GM19468 (cell line): ENCODE data around the gene CYSTM1.
"Not testable (repeated sequence)": the region's sequence is repeated elsewhere in the genome, so short reads cannot be mapped to it uniquely, and the experiment has no call there.

Experiments
- ATAC-seq: cut with Tn5 transposase; IDR thresholded peaks from one replicate; pipeline ENCODE4 v1.9.1; 2021; ENCODE audit warnings: mild to moderate bottlenecking, moderate library complexity, moderate number of reproducible peaks; ENCODE audit not compliant: unreplicated experiment; ENCODE audit errors: extremely low read depth

Gene CYSTM1

DNA sequence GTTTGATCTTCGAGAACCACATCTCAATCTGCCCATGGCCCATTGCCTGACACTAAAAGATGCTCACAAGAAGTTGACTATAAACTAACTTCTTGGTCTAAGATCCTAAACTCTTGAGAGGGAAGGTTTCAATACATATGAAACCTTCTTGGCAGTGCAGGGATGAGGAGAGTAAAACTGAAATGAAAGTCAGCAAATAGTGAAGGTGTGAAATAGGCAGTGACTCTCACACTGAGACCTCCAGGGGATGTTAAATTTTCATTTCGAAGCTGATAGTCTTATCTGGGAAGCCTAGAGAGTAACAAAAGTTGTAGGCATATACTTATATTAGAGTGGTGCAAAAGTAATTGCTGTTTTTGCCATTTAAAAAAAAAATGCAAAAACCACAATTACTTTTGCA lies 974 bp upstream of the CYSTM1 start:
- no peak for ATAC-seq

DNA sequence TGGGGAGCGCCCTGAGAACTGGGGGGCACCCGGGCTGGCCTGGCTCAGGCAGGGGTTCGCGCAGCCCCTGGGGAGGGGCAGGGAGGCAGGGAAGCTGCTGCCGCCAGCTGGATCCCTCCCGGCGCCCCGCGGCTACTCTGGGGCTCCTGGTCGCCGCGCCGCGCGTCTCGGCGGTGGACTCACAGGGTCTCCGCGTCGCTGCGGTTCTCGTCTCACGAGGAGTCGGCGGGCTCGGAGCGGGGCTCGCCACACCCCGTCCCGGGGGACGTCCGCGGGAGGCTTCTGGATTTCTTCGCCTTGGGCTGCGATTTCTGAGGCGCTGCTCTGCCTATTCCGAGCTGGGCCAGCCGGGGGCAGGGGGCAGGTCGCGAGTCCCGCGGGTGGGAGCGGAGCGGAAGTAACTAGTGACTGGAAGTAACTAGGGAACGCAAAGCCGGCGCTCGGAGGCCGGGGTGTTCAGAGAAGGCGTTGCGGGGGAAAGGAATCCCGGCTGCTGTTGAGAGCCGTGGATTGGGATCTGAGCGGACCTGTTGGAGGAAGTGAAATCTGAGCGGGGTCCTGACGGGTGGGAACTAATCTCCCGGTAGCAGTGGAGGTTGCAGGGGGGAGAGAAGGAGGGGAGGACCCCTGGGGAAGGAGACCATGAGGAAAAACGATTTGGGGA lies 511 bp downstream of the CYSTM1 start:
- ATAC-seq, result peak; percentile 15

DNA sequence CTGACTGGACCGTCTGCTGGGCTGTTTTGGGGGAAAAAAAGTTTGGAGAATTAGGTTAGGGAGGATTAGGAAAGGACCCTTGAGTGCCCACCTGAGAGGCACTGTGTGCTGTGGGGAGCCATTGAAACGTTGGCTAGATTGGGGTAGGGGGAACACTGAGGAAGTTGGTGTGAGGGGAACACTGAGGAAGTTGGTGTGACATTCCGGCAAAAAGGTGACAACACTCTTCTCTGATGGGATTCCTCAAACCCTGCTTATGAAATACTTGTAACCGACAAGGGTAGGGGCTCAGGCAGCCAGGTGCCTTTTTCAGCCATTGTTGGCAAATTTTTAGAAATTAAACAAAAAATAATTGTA lies 1.0 kb downstream of the CYSTM1 start:
- no peak for ATAC-seq

DNA sequence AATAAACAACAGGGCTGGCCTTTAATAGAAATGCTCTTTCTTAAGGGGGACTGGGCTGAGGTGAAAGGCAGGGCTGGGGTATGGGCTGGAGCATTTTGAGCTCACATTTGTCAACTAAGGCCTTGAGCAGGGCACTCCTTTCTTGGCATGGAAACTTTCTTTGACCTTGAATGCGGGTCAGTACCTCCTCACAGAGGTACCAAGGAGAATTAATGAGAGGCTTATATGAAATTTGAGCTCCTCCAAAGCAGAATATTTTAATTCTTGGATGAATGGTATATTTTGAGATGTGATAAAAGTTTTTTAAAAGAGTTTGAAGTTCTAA lies 3.1 kb downstream of the CYSTM1 start:
- ATAC-seq, result no peak

DNA sequence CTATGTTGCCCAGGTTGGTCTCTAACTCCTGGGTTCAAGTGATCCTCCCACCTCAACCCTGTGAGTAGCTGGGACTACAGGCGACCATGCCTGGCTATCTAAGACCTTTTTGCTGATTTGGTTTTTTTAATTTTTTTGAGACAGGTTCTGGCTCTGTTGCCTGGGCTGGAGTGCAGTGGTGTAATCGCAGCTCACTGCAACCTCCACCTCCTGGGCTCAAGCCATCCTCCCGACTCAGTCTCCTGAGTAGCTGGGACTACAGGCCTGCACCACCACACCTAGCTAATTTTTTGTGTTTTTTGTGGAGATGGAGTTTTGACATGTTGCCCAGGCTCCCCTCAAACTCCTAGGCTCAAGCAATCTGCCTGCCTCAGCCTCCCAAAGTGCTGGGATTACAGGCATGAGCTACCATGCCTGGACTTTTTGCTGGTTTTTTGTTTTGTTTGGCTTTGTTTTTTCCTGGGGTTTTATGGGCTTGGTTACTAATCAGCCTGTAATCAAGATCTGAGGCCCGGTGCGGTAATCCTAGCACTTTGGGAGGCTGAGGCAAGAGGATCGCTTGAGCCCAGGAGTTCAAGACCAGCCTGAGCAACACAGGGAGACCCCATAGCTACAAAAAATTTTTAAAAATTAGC lies 3.6 kb downstream of the CYSTM1 start:
- no peak for ATAC-seq

DNA sequence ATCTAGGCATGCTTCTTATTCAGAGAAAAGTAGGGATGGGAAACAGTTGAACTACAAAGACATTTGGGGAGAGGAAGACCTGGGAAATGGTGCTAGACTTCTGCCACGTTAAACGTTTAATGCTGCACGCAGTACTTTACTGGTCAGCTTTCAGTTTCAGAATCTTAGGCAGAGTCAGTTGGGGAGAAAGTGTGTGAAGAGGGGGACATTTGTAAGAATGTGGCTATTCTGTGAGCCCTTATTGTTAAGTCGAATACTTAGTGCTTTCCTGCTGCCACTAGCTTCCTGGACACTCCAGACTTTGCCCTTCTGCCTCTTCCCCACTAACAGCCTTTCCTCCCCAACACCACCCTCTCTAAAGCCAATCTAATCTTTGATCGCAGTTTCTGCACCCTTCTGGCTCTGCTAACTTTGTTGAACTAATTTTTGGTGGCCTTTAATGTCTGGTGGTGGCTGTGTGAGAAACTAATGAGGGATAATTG lies 6.1 kb downstream of the CYSTM1 start:
- ATAC-seq, result no peak

DNA sequence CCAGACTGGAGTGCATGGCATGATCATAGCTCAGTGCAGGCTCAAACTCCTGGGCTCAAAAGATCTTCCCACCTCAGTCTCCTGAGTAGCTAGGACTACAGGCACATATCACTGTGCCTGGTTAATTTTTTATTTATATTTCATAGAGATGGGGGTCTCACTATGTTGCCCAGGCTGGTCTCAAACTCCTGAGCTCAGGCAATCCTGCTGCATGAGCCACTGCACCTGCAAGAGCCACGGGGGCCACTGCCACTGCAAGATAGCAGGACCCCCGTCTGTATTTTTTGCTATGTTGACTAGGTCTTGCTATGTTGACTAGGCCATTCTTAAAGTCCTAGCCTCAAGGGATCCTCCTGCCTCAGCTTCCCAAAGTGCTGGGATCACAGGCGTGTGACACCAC lies 6.5 kb downstream of the CYSTM1 start:
- no peak for ATAC-seq

DNA sequence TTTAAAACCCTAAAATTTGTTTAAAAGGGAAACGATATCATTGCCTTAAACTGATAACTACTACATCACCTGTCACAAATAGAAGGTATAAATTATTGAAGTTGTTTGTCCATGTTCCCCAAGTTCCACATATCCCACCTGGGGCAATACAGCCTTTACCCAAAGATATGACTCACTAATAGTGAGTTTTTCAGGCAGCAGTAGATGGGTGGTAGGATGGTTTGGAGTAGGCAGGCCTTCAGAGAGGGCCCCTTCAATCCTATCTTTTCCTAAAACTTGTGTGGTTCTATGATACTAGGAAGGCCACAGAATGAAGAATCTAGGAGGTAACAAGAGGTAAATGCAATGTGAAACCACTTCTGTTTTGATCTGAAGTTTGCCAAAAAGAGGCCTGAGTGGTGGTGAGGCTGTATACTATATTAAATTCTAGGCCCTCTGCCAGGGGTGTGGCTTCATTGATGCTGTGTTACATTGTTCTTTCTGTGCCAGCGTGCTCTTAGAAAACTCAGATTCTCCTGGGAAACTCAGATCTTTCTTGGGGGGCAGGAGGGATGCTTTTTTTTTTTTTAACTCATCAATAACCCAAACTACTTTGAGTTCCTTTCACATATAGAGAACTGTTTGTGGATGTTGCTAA lies 7.2 kb downstream of the CYSTM1 start:
- no peak for ATAC-seq

DNA sequence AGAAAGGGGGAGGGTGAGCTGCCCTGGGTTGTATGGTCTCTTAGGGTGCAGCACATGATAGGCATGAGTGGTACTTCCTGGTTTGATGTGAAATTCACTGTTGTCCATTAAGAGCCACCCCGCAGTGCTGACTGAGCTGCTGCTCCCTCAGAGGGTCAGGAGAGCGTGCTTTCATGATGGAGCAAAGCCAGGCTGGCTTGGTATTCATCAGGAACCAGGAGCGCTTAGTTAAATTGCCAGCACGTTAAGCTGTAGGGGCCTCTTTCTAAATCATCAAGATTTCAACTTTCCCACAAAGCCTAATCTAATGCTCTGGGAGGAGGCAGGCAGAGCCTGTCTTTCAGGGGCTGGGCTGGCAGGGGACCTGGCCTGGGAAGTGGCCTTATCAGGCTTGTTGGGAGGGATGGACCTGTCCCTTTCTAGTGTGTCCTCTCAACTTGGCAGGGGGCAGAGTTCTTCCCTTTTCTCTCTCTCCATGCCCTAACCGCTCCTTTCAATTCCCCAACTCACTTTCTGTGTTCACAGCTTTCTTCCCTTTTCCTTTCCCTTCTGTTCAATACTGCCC lies 7.9 kb downstream of the CYSTM1 start:
- ATAC-seq, result no peak

DNA sequence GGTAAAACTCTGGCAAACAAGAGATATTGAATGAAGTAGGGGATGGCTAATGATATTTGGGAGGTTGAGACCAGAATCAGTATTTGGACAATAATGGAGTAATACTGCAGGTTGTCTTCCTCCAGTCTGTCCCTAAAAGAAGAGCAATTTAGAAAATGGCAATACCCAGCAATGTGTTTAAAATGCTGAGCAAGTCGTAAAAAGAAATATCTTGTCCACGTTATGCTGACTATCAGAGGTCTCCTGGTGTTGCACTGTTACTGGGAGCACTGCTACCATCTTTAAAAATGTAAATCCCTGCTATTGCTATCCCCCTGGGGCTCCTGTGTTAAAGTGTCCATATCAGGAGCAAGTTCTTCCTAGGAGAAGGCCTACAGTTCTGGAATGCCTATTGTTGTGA lies 10.4 kb downstream of the CYSTM1 start:
- no peak for ATAC-seq

DNA sequence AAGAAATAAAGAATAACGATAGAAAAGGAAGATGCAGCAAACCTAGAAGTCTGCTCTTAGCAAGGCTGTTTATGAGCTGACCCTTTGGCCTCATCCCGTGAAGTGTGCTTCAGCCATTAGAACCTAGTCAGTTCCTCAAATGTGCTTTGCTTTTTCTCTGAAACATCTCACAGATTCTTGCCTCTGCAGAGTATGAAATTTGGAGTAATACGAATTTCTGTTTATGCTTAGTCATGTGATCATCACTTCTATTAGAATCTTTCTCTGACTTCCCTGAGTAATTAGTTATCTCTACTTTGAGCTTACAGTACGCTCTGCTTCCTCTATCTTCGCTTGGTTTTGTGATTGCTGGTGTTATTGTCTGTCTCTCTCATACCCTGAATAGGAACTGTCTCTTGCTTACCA lies 11.3 kb downstream of the CYSTM1 start:
- ATAC-seq, result no peak

DNA sequence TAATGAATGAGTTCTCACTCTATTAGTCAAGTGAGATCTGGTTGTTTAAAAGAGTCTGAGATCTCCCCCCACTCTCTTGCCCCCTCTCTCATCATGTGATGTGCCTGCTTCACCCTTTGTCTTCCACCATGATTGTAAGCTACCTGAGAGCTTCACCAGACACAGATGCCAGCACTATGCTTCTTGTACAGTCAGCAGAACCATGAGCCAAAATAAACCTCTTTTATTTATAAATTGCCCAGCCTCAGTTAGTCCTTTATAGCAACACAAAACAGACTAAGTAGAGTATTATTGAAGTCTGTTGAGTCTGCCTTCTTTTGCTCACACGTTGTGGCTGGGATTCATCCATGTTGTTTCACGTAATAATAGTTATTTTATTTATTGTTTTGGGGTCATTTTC lies 14.3 kb downstream of the CYSTM1 start:
- no peak for ATAC-seq

DNA sequence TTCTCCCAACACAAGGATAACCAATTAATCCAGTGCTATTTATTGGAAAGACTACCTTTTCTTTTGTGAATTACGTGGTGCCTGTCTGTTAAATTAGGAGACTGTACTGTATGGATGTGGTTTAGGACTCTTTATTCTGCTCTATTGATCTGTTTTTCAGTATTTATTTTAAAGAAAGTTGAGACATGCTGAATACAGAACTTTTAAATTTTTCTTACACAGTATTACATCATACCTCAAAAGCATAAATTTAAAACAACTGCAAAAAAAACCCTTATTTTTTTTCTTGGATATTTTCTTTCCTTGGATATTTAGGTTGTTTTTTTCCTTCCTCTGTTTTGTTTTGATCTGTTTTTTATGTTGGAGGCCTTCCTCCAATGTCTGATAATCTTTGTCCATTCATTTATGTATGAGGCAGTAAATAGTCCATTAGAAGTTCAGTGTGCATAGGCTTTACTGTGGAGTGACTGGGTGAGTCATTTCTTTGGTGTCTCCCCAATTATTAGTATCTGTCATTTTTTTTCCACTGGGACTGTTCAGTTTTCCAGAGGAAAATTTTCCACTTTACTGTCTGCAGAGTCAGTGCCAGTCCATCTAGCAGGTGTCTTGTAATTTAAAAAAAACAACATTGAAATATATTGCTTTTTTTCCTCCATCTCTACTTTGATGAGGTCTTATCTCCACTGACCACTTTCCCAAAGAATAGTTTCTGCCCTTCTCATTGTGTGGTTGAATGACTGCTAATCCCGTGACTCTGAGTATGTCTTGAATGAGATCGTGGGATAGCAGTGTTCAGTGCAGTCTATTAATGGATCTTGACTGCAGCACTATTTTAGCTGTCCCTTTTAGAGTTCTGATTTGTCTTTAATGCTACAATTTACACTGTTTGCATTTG lies 15.2 kb downstream of the CYSTM1 start:
- no peak for ATAC-seq

DNA sequence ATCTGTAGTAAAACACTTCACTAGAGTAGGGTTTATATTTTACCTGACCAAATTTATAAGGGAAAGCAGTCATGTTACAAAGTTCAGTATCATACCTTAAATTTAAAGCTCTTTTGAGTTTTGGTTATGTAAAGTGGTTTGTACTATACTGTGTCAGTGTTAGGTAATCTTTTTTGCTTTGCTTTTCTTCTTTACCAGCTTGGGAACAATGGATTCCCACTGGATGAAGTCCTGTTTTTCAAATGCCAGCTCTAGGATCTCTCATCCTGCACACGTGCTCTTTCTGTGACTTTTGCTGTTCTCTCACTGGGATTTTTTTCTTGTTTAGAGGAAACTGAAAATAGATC lies 15.9 kb downstream of the CYSTM1 start:
- ATAC-seq, result no peak

DNA sequence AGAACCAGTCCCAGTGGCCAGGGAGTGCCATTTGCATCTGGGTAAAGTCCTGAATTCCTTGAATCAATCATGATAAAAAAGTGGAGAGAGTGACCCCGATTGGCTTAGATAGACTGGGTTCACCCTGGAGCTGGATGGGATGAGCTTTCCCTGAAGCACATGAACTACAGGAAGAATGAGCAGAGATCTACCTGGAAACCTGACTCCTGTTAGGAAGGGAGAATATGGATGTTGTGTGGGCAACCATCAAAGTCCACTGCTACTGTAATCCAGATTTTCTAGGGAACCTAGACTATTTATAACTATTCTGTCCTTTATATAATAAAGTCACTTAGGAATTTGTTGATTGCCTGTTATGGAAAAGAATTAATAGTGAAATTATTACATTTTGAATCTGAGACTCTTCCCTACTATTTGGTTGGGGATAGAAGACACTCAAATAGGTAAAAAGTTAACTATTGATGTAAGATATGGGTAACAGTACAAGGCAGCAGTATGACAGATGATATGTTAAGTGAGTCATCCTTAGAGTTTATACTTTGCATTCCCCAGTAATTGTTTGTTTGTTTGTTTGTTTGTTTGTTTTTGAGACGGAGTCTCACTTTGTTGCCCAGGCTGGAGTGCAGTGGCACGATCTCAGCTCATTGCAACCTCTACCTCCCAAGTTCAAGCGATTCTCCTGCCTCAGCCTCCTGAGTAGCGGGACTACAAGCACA lies 17.9 kb downstream of the CYSTM1 start:
- ATAC-seq, result no peak

DNA sequence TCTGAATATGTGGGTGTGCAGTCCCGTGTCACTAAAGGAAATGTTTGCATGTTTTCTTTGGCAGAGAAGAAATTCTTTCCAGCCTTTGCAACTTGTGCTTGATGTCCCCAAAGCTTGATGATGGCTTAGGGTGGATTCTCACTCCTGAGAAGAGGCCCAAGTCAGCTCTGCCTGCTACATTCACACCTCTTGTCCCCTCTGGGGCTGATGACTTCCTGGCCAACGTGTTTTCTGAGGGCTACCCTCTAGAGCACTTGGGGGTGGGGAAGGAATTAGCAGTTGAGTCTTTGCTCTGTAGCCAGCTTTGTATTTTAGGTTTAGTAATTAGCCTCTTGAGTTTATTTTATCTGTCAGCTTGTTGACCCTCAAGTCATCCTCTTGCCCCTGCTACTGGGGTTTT lies 19.7 kb downstream of the CYSTM1 start:
- ATAC-seq, result no peak

DNA sequence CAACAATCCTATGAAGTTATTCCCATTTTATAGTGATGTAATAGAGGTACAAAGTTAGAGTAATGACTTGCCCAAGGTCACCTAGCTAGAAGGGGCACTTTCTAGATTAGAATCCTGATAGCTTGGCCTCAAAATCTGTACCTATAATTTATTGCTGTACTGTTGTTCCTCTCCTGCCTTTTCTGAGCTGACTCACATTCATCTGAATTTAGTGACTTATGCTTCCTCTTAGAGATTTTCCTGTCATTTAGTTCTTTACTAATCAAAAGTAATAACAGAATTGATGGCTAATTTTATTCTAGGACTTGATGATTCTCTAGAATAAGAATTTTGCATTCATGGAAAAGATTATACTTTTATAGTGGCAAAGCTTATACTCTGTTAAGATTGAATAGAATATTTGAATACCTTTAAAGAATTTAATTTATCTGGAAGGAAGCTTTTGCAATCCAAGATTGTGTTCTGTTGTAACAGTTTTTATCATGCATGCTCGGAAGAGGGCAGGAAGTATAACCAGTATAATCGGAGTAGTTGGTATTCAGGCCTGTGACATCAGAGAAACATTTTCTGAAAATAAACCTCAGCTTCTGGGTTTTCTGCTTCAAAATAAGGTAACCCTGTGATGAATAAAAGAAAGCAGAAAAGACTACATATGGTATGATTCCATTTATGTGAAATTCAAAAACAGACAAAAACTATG lies 21.3 kb downstream of the CYSTM1 start:
- no peak for ATAC-seq

DNA sequence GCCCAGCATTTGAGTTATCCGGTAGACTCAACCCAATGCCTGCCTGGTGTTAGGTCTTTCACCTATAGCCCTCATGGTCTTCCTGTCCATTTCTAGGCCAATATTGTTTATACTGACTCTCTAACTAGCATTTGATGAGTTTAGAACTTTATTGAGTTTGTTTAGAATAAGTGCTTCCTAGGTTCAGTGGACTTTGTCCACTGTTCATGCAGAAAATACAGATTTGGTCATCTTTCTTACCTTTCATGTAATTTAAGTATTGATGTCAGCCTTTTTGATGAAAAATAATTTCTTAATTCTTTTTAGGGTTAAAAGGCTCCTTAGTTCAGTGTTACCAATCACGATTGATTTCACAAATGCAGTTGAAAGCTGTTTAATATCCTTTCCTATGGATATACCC lies 22.0 kb downstream of the CYSTM1 start:
- ATAC-seq, result no peak

DNA sequence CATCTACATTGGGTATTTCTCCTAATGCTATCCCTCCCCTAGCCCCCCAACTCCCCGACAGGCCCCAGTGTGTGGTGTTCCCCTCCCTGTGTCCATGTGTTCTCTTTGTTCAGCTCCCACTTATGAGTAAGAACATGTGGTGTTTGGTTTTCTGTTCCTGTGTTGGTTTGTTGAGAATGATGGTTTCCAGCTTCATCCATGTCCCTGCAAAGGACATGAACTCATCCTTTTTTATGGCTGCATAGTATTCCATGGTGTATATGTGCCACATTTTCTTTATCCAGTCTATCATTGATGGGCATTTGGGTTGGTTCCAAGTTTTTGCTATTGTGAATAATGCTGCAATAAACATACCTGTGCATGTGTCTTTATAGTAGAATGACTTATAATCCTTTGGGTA lies 23.9 kb downstream of the CYSTM1 start:
- ATAC-seq, result not testable (repeated sequence)

DNA sequence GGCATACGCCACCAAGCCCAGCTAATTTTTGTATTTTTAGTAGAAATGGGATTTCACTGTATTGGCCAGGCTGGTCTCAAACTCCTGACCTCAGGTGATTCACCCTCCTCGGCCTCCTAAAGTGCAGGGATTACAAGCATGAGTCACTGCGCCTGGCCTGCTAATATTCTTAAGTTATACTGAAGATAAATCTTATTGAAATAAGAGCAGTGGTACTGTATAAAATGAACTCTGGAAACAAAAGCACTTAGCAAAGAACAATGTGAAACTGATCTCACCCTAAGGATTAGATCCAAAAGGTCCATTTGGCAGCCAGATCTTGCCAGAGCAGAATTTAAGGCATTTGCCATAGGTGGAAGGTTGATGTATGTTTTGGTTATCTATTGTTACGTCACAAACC lies 27.1 kb downstream of the CYSTM1 start:
- ATAC-seq, result no peak
